ENCODE data around the gene PSMB1. TPM values are rescaled to one million over a fixed set of nuclear protein-coding genes. Genes with fewer than 3 reads are reported as not detected.

The PSMB1 gene
- 226 to 254 TPM (median 240 TPM) in 5 replicates for total RNA-seq (2022; extraction: Qiagen RNA extraction; ENCODE audit: low read depth)

DNA sequence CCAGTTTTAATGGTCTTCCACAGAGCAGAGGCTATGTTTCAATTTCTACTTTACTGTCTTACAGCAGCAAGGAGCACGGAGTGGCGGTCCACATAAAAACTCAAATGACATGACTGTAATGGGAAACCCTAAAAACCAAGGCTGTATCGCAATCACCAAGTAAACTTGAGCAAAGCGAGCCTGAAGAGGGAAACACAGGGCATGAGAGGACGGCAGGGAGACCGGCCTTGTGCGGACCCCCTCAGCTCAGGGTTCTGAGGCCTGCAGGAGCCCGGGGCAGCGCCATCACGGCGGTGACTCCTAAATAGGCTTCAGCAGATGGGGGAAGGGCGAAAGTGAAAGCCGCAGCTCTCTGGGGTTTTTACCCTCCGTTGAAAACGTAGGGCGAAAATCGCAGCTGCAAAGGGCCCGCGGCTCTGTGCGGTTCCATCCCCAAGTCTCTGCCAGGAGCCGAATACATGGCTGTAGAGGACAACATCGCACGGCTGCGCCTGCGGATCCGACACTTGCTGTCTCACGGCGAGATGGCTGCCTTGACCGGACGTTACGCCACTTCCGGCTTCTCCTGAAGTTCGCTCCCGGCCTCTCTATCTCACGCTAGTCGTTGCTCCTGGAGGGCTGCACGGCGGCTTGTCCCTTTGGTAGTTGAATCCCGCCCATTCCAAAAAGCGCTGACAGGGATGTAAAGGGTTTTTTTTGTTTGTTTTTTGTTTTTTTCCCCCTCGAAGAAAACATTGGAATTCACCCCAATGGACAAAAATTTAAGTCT is at the start of gene PSMB1:
TSS of gene PSMB1 (minus strand) at position 543 of the 769 bp plus-strand sequence. CDS start at position 478, 65 bp downstream.

GRCh38 chr6:170584181-170584953 is 31.3 kb upstream of the PSMB1 start, which contains the start of gene PDCD2:
TSS of gene PDCD2 (minus strand) at chr6:170584637. CDS start at chr6:170584581, 56 bp downstream.

DNA sequence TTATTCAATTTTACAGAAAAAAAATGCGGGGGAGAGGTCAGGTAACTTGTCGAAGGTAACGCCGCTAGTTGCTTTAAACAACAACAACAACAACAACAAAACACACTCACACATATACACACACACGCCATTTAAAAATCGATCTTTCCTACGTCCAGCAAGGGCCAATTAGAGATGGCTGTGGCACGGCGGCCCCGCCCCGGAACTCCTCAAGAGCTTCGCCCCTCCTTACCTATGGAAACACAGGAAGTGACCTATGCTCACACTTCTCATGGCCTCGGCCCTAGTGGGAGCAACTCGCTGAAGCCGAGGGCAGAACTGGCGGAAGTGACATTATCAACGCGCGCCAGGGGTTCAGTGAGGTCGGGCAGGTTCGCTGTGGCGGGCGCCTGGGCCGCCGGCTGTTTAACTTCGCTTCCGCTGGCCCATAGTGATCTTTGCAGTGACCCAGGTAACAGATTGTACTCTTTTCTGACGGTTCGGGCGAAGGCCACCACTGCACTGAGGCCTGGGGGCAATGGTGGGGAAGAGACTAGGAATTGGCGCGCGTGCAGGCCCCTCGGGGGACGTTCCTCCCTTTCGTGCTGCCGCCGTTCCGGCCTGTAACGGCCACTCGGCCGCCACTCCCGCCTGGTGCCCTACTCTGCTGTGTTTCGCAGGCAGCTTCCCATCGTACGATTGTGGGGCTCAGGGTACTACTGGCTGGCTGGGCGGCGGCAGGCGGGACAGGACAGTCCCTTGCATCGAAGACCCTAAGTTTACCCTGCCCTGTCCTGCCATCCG is 1.1 kb upstream of the PSMB1 start, which contains the start of gene TBP:
TSS of gene TBP (plus strand) at position 357 of the 783 bp plus-strand sequence. CDS start 2,661 bp downstream, outside the sequence.

Other genes with a start within 250 kb of the PSMB1 start
- 8.4 to 10.4 TPM (median 10.1 TPM) in 5 replicates for gene FAM120B, start 246.5 kb downstream of the PSMB1 start, total RNA-seq (2022; extraction: Qiagen RNA extraction; ENCODE audit: low read depth)
- 13.7 to 16.4 TPM (median 14.8 TPM) in 5 replicates for gene TBP, start 1.1 kb upstream of the PSMB1 start, total RNA-seq (2022; extraction: Qiagen RNA extraction; ENCODE audit: low read depth)
- gene PDCD2, start 31.3 kb upstream of the PSMB1 start, total RNA-seq (2022; extraction: Qiagen RNA extraction; ENCODE audit: low read depth), result 49.2 to 56.6 TPM (median 54.5 TPM) in 5 replicates

All from A549 treated with DMSO at 1 μM for 4 hours (cell line).